B cell (primary cell): Measurements from ENCODE around the gene SNRNP70.

ENCODE experiments used
- CTCF ChIP-seq: fragments of 200-600 bp; IDR thresholded peaks from one replicate; pipeline ENCODE4 v1.8.0; 2022; ENCODE audit warnings: antibody characterized with exemption, mild to moderate bottlenecking
- EZH2 ChIP-seq: IDR thresholded peaks from 2 replicates; pipeline ENCODE4 v1.6.1; 2012; ENCODE audit warnings: borderline replicate concordance, low read depth, mild to moderate bottlenecking, moderate library complexity, low read length; ENCODE audit not compliant: insufficient read depth, poor library complexity, severe bottlenecking

- TF ChIP-seq CTCF (peak; percentile 78), EZH2 (no peak)
Observed at GRCh38 chr19:49113762-49114629, 28.7 kb downstream of the SNRNP70 start, which contains the start of gene LIN7B.
